HG02973 (cell line): ENCODE results near the gene TMEM41A.
A peak's percentile ranks its signal among the peaks of the same experiment; 100 is the strongest.

Source experiments
- ATAC-seq: cut with Tn5 transposase; IDR thresholded peaks from one replicate; pipeline ENCODE4 v1.9.1; 2021; ENCODE audit warnings: moderate library complexity; ENCODE audit not compliant: unreplicated experiment

TMEM41A gene

GRCh38 chr3:185498503-185499396 is at the start of gene TMEM41A:
TSS of gene TMEM41A (minus strand) at chr3:185499035. CDS start at chr3:185498961, 74 bp downstream.
- ATAC-seq = peak; percentile 93

- ATAC-seq = no peak
Measured at GRCh38 chr3:185540695-185541094, 41.9 kb upstream of the TMEM41A start.

- no peak for ATAC-seq
Measured at GRCh38 chr3:185539934-185540333, 41.1 kb upstream of the TMEM41A start.

DNA sequence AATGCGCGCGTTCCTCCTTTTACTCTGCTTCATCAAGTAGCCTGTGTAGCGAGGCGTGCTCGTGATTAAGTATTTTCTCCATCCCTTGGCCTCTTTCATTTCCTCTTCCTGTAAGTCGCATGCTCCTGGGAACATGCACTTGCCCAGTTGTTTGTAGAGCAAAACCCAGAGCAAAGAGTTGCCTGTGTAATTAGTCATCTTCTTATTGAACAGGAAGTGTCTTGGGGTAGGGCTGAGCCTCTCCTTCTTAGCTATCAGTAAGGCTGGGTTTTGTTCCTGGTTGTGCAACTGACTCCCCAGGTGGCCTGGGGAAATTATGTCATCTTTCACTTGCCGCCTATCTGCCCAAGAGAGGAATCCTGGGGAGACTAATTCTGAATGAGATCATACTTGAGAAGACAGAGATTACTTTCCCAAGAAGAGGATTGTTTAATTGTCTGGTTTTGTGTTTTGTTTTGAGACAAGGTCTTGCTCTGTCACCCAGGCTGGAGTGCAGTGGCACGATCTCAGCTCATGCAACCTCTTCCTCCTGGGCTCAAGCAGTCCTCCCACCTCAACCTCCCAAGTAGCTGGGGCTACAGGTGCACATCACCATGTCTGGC is 38.6 kb upstream of the TMEM41A start:
- ATAC-seq = peak; percentile 98

GRCh38 chr3:185534511-185534910 is 35.7 kb upstream of the TMEM41A start:
- no peak for ATAC-seq

GRCh38 chr3:185532901-185533300 is 34.1 kb upstream of the TMEM41A start:
- ATAC-seq = no peak

DNA sequence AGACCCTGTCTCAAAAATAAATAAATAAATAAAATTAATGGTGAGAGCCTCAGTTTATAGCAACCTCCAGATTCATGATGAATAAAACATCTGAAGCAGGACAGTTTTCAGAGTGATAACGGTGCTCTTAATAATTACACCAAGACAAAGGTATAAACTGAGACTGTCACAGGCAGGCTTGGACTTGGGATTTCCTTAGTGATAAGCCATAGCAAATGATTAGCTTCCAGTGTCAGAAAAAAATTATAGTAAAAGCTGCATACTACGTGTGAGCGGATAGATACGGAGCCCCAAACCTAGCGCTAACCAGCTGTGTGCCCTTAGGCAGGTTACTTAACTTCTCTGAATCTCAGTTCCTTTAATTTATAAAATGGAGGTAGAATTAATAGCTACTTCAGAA is 32.0 kb upstream of the TMEM41A start:
- ATAC-seq = no peak

GRCh38 chr3:185528532-185528931 is 29.7 kb upstream of the TMEM41A start:
- no peak for ATAC-seq

- ATAC-seq = no peak
Measured at GRCh38 chr3:185527364-185527763, 28.5 kb upstream of the TMEM41A start.

DNA sequence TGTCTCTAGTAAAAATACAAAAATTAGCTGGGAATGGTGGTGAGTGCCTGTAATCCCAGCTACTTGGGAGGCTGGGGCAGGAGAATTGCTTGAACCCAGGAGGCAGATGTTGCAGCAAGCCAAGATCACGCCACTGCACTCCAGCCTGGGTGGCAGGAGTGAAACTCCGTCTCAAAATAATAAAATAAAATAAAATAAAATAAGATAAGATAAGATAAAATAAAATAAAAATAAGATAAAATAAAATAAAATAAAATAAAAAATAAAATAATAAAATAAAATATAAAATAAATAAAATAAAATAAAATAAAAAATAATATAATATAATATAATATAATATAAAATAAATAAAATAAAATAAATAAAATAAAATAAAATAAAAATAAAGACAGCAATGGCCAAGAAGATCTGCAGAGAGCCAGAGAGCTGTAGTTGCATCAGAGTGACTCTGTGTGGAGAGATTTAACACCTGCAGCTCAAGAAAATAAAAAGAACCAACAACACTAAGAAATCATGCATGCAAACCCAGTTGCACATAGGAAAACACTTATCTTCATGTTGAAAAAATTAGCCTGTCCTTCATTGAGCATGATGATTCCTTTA is 27.6 kb upstream of the TMEM41A start:
- ATAC-seq = no peak

- no peak for ATAC-seq
Measured at GRCh38 chr3:185521349-185522138, 22.7 kb upstream of the TMEM41A start.

GRCh38 chr3:185519021-185519420 is 20.2 kb upstream of the TMEM41A start:
- no peak for ATAC-seq

DNA sequence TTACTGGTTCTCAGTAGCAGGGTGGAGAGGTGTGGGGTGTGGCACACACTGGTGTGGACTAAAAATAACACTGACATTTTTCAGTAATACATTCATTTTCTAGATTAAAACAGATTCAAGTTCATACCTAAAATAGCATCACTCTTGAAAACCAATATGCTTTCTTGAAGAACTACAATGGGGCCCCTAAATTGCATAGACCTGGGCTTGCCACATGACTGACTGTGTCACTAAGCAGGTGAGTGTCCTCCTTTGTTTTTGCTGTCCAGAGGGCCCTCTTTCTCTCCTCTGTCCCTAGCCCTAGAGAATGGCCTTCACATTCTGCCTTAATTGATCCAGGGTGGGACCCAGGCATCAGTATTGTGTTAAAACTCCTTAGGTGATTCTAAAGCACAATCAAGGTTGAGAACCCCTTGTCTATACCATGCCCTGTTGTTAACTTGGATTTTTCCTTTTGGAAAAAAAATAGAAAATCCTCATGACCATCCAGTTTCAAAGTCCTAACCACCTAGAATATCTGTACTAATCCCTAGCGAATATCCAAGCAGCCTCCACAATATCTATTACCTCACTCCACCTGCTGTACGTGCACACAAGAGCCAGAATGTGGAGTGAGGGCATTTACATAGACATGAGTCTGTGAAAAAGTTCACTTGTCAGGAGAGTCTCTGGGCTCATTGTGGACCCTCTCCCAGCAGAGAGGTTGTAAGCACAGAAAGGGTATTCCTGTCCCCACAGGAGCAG is 18.7 kb upstream of the TMEM41A start:
- ATAC-seq = no peak

GRCh38 chr3:185511711-185512110 is 12.9 kb upstream of the TMEM41A start:
- ATAC-seq = no peak

GRCh38 chr3:185508335-185508991 is 9.6 kb upstream of the TMEM41A start:
- ATAC-seq = no peak

DNA sequence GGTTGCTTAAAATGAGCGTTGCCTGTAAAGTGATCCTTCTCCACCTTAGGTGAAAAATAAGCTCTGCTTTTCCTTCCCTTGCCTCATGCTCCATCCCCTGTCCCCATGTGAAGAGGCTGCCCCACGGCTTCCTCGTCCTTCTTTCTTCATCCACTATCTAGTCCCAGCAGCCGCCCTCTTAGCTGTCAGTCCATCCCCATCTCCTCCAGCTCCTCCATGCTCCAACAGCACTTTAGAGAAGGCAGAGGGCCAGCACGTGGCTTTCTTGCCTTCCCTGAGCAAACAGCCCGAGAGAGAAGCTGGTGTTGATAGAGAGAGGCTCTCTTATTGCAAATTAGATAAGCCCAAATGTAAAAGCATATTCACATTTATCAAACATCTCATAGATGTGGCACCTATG is 9.0 kb upstream of the TMEM41A start:
- no peak for ATAC-seq

- ATAC-seq = no peak
Measured at GRCh38 chr3:185504636-185505035, 5.8 kb upstream of the TMEM41A start.

DNA sequence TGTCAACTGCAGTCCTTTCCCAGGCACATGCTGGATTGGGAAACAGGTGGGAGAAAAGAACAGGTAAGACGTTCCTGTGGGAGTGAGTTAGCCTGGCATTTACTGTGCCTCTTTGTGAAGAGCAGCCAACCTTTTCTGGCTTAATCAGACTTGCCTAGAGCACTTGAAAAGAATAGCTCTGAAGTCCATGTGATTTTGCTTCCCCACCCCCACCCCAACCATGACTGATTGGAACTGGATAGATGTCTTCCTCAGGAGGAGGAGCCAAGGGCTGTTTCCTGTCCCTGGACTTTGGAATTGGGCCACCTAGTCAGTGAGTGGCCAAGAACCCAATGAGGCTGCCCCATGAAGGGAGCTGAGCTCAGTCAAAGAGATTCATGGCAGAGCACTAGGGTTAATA is 4.7 kb upstream of the TMEM41A start:
- no peak for ATAC-seq

GRCh38 chr3:185502987-185503386 is 4.2 kb upstream of the TMEM41A start:
- no peak for ATAC-seq

DNA sequence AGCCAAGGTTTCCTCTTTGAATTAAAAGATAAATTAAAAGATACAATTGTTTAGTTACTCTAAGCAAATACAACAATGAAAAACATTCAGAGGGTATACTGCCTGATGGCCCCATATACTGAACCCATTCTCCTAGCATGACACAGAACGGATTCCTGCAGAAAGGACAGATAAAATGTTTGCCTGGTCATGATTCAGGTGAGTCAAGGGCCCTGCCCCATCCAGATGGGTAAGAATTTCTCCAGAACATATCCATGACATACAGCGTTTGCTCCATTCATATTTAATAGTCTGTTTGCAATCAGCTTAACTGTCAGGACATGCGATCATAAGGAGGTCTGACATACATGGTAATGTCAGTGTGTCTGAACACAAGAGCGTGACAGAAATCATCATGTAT is 8.6 kb downstream of the TMEM41A start:
- ATAC-seq = no peak
